ENCODE data around the gene PEX11B.

DNA sequence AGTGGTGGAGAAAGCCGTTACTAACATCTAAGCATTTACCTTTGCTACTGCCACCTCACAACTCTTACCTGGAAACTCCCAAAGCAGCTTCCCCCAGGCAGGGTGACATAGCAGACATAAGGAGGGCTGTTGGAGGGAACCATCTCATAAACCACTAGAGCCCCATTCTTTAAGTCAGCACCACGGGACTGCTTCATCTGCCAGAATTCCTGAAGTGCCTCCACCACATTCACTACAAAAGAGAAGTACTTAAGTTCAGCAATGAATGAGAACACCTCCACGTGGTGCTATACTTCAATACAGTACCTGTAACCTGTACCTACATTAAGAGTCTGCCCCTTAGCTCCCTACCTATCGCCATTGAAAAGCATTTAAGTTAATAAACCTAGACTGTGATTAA is 29.0 kb upstream of the PEX11B start:
- no peak for TF ChIP-seq TAF1 (IDR thresholded peaks at IDR 0.05; ENCODE audit: low read depth, low read length)
- TF ChIP-seq CEBPB (IDR thresholded peaks at IDR 0.05; ENCODE audit: low read depth, low read length), result no peak
- TF ChIP-seq, protein P1, sequence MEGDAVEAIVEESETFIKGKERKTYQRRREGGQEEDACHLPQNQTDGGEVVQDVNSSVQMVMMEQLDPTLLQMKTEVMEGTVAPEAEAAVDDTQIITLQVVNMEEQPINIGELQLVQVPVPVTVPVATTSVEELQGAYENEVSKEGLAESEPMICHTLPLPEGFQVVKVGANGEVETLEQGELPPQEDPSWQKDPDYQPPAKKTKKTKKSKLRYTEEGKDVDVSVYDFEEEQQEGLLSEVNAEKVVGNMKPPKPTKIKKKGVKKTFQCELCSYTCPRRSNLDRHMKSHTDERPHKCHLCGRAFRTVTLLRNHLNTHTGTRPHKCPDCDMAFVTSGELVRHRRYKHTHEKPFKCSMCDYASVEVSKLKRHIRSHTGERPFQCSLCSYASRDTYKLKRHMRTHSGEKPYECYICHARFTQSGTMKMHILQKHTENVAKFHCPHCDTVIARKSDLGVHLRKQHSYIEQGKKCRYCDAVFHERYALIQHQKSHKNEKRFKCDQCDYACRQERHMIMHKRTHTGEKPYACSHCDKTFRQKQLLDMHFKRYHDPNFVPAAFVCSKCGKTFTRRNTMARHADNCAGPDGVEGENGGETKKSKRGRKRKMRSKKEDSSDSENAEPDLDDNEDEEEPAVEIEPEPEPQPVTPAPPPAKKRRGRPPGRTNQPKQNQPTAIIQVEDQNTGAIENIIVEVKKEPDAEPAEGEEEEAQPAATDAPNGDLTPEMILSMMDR (IDR thresholded peaks at IDR 0.05; ENCODE audit: control extremely low read depth in 1 of 3, insufficient read depth in 1 of 3, low read depth in 1 of 3, low read length in 3 of 3), result no peak
- TF ChIP-seq, protein P2, sequence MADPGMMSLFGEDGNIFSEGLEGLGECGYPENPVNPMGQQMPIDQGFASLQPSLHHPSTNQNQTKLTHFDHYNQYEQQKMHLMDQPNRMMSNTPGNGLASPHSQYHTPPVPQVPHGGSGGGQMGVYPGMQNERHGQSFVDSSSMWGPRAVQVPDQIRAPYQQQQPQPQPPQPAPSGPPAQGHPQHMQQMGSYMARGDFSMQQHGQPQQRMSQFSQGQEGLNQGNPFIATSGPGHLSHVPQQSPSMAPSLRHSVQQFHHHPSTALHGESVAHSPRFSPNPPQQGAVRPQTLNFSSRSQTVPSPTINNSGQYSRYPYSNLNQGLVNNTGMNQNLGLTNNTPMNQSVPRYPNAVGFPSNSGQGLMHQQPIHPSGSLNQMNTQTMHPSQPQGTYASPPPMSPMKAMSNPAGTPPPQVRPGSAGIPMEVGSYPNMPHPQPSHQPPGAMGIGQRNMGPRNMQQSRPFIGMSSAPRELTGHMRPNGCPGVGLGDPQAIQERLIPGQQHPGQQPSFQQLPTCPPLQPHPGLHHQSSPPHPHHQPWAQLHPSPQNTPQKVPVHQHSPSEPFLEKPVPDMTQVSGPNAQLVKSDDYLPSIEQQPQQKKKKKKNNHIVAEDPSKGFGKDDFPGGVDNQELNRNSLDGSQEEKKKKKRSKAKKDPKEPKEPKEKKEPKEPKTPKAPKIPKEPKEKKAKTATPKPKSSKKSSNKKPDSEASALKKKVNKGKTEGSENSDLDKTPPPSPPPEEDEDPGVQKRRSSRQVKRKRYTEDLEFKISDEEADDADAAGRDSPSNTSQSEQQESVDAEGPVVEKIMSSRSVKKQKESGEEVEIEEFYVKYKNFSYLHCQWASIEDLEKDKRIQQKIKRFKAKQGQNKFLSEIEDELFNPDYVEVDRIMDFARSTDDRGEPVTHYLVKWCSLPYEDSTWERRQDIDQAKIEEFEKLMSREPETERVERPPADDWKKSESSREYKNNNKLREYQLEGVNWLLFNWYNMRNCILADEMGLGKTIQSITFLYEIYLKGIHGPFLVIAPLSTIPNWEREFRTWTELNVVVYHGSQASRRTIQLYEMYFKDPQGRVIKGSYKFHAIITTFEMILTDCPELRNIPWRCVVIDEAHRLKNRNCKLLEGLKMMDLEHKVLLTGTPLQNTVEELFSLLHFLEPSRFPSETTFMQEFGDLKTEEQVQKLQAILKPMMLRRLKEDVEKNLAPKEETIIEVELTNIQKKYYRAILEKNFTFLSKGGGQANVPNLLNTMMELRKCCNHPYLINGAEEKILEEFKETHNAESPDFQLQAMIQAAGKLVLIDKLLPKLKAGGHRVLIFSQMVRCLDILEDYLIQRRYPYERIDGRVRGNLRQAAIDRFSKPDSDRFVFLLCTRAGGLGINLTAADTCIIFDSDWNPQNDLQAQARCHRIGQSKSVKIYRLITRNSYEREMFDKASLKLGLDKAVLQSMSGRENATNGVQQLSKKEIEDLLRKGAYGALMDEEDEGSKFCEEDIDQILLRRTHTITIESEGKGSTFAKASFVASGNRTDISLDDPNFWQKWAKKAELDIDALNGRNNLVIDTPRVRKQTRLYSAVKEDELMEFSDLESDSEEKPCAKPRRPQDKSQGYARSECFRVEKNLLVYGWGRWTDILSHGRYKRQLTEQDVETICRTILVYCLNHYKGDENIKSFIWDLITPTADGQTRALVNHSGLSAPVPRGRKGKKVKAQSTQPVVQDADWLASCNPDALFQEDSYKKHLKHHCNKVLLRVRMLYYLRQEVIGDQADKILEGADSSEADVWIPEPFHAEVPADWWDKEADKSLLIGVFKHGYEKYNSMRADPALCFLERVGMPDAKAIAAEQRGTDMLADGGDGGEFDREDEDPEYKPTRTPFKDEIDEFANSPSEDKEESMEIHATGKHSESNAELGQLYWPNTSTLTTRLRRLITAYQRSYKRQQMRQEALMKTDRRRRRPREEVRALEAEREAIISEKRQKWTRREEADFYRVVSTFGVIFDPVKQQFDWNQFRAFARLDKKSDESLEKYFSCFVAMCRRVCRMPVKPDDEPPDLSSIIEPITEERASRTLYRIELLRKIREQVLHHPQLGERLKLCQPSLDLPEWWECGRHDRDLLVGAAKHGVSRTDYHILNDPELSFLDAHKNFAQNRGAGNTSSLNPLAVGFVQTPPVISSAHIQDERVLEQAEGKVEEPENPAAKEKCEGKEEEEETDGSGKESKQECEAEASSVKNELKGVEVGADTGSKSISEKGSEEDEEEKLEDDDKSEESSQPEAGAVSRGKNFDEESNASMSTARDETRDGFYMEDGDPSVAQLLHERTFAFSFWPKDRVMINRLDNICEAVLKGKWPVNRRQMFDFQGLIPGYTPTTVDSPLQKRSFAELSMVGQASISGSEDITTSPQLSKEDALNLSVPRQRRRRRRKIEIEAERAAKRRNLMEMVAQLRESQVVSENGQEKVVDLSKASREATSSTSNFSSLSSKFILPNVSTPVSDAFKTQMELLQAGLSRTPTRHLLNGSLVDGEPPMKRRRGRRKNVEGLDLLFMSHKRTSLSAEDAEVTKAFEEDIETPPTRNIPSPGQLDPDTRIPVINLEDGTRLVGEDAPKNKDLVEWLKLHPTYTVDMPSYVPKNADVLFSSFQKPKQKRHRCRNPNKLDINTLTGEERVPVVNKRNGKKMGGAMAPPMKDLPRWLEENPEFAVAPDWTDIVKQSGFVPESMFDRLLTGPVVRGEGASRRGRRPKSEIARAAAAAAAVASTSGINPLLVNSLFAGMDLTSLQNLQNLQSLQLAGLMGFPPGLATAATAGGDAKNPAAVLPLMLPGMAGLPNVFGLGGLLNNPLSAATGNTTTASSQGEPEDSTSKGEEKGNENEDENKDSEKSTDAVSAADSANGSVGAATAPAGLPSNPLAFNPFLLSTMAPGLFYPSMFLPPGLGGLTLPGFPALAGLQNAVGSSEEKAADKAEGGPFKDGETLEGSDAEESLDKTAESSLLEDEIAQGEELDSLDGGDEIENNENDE (IDR thresholded peaks at IDR 0.05; ENCODE audit: insufficient replicate concordance, low read length), result no peak
- no peak for TF ChIP-seq HDAC2 (IDR thresholded peaks at IDR 0.05; ENCODE audit: borderline replicate concordance in 1 of 2, low read depth in 2 of 2, low read length in 2 of 2)
- TF ChIP-seq SIN3A (conservative IDR thresholded peaks at IDR 0.05 in 1 of 2, IDR thresholded peaks at IDR 0.05 in 1 of 2; ENCODE audit: low read depth in 1 of 2, low read length in 2 of 2), result no peak
- no peak for TF ChIP-seq MAFK (IDR thresholded peaks at IDR 0.05; ENCODE audit: low read depth, low read length)
- TF ChIP-seq SIRT6 (IDR thresholded peaks at IDR 0.05; ENCODE audit: low read length), result no peak
- no peak for TF ChIP-seq RAD21 (IDR thresholded peaks at IDR 0.05 in 1 of 2, conservative IDR thresholded peaks at IDR 0.05 in 1 of 2; ENCODE audit: low read depth in 2 of 2, low read length in 2 of 2)
- TF ChIP-seq RFX5 (IDR thresholded peaks at IDR 0.05; ENCODE audit: borderline replicate concordance, low read depth, low read length), result no peak
- TF ChIP-seq, protein P3, sequence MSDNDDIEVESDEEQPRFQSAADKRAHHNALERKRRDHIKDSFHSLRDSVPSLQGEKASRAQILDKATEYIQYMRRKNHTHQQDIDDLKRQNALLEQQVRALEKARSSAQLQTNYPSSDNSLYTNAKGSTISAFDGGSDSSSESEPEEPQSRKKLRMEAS (IDR thresholded peaks at IDR 0.05), result no peak; the same call in 1 of the 2 replicates
